GM18907 (cell line): ENCODE data around the gene DARS1.
A peak's percentile ranks its signal among the peaks of the same experiment; 100 is the strongest.
"Not testable (repeated sequence)": the region's sequence is repeated elsewhere in the genome, so short reads cannot be mapped to it uniquely, and the experiment has no call there.

Source experiments
- ATAC-seq: cut with Tn5 transposase; IDR thresholded peaks from one replicate; pipeline ENCODE4 v1.9.1; 2021; ENCODE audit warnings: mild to moderate bottlenecking, moderate library complexity; ENCODE audit not compliant: unreplicated experiment

Gene DARS1

GRCh38 chr2:135985826-135986393 lies 484 bp upstream of the DARS1 start:
- ATAC-seq, result peak; percentile 54

- peak; percentile 50 for ATAC-seq
Observed at GRCh38 chr2:135984199-135985017, 1.0 kb downstream of the DARS1 start.

GRCh38 chr2:135980434-135981079 lies 4.9 kb downstream of the DARS1 start:
- ATAC-seq, result no peak

- no peak for ATAC-seq
Observed at GRCh38 chr2:135975702-135976101, 9.7 kb downstream of the DARS1 start.

GRCh38 chr2:135974036-135974435 lies 11.4 kb downstream of the DARS1 start:
- no peak for ATAC-seq

GRCh38 chr2:135969655-135970387 lies 15.6 kb downstream of the DARS1 start:
- ATAC-seq, result no peak

- ATAC-seq, result no peak
Observed at GRCh38 chr2:135965756-135966155, 19.7 kb downstream of the DARS1 start.

- not testable (repeated sequence) for ATAC-seq
Observed at GRCh38 chr2:135964404-135964803, 21.0 kb downstream of the DARS1 start.

- no peak for ATAC-seq
Observed at GRCh38 chr2:135963841-135964240, 21.6 kb downstream of the DARS1 start.

GRCh38 chr2:135962366-135963123 lies 22.9 kb downstream of the DARS1 start:
- ATAC-seq, result peak; percentile 56

GRCh38 chr2:135960656-135961551 lies 24.5 kb downstream of the DARS1 start:
- no peak for ATAC-seq

- ATAC-seq, result no peak
Observed at GRCh38 chr2:135960150-135960549, 25.3 kb downstream of the DARS1 start.

- ATAC-seq, result not testable (repeated sequence)
Observed at GRCh38 chr2:135958927-135959326, 26.5 kb downstream of the DARS1 start.

GRCh38 chr2:135954020-135954601 lies 31.3 kb downstream of the DARS1 start:
- no peak for ATAC-seq

- ATAC-seq, result no peak
Observed at GRCh38 chr2:135952891-135953290, 32.5 kb downstream of the DARS1 start.

- ATAC-seq, result no peak
Observed at GRCh38 chr2:135951041-135951583, 34.3 kb downstream of the DARS1 start.

- no peak for ATAC-seq
Observed at GRCh38 chr2:135949451-135950234, 35.8 kb downstream of the DARS1 start.
